Ishikawa (cell line): ENCODE data around the gene CD58.

Experiments
- CEBPB ChIP-seq: IDR thresholded peaks from 2 replicates; pipeline ENCODE4 v1.6.1; 2012
- CREB1 ChIP-seq: IDR thresholded peaks from 2 replicates; pipeline ENCODE4 v1.6.1; 2012; ENCODE audit warnings: low read depth
- EGR1 ChIP-seq: IDR thresholded peaks from 2 replicates; pipeline ENCODE4 v1.6.1; 2012
- EP300 ChIP-seq: IDR thresholded peaks from 2 replicates; pipeline ENCODE4 v1.6.1; 2012; ENCODE audit warnings: borderline replicate concordance
- FOXM1 ChIP-seq: IDR thresholded peaks from 2 replicates; pipeline ENCODE4 v1.6.1; 2012; ENCODE audit warnings: low read depth, borderline replicate concordance
- MAX ChIP-seq: IDR thresholded peaks from 2 replicates; pipeline ENCODE4 v1.6.1; 2012
- NFIC ChIP-seq: IDR thresholded peaks from 2 replicates; pipeline ENCODE4 v1.6.1; 2012
- RAD21 ChIP-seq: IDR thresholded peaks from 2 replicates; pipeline ENCODE4 v1.6.1; 2012; ENCODE audit warnings: low read depth
- REST ChIP-seq: IDR thresholded peaks from 2 replicates; pipeline ENCODE4 v1.6.1; 2012; ENCODE audit warnings: low read depth, mild to moderate bottlenecking
- TAF1 ChIP-seq: IDR thresholded peaks from 2 replicates; pipeline ENCODE4 v1.6.1; 2012; ENCODE audit warnings: low read depth, mild to moderate bottlenecking
- TCF12 ChIP-seq: IDR thresholded peaks from 2 replicates; pipeline ENCODE4 v1.6.1; 2012; ENCODE audit warnings: low read depth
- TEAD4 ChIP-seq: IDR thresholded peaks from 2 replicates; pipeline ENCODE4 v1.6.1; 2012
- USF1 ChIP-seq: IDR thresholded peaks from 2 replicates; pipeline ENCODE4 v1.6.1; 2012
- YY1 ChIP-seq: IDR thresholded peaks from 2 replicates; pipeline ENCODE4 v1.6.1; 2012; ENCODE audit warnings: low read depth
- ZBTB7A ChIP-seq: IDR thresholded peaks from 2 replicates; pipeline ENCODE4 v1.6.1; 2012; ENCODE audit warnings: low read depth

The CD58 gene

GRCh38 chr1:116580446-116581322 is 9.9 kb upstream of the CD58 start:
- TF ChIP-seq MAX (no peak), TCF12 (no peak), CREB1 (no peak), USF1 (no peak), EP300 (no peak), FOXM1 (no peak), EGR1 (no peak), CEBPB (no peak), YY1 (no peak)

GRCh38 chr1:116579259-116579875 is 8.5 kb upstream of the CD58 start:
- TF ChIP-seq TEAD4: no peak
- no peak for TF ChIP-seq MAX
- no peak for TF ChIP-seq CREB1
- no peak for TF ChIP-seq EP300
- TF ChIP-seq RAD21: no peak
- no peak for TF ChIP-seq CEBPB
- no peak for TF ChIP-seq FOXM1
- no peak for TF ChIP-seq NFIC
- no peak for TF ChIP-seq TAF1
- TF ChIP-seq USF1: no peak
- TF ChIP-seq YY1: no peak
- TF ChIP-seq TCF12: no peak
- no peak for TF ChIP-seq ZBTB7A
- TF ChIP-seq EGR1: no peak
- no peak for TF ChIP-seq REST

- TF ChIP-seq CREB1 (no peak), RAD21 (no peak), YY1 (no peak), MAX (no peak), TEAD4 (no peak), TCF12 (no peak), USF1 (no peak), EGR1 (no peak), CEBPB (no peak), TAF1 (no peak), FOXM1 (no peak), ZBTB7A (no peak), REST (no peak), EP300 (no peak), NFIC (no peak)
Measured at GRCh38 chr1:116578581-116578980, 7.8 kb upstream of the CD58 start.

- TF ChIP-seq EP300 (no peak), EGR1 (no peak), USF1 (no peak), RAD21 (no peak), TAF1 (no peak), YY1 (no peak), MAX (no peak), TCF12 (no peak), REST (no peak), FOXM1 (no peak), NFIC (no peak), CEBPB (no peak), CREB1 (no peak), ZBTB7A (no peak), TEAD4 (no peak)
Measured at GRCh38 chr1:116577759-116578314, 7.0 kb upstream of the CD58 start.
